MM.1S (cell line): ENCODE results near the gene CTNNAL1.

Experiments used
- DNase-seq: peaks from one replicate; pipeline ENCODE4 v3.0.0-alpha.2; 2015
- H2AFZ ChIP-seq: fragments of 300-600 bp; sonication (generic); 2 replicates; pipeline ENCODE4 v1.6.0; 2016; ENCODE audit warnings: antibody characterized with exemption, low read length
- H3F3A ChIP-seq: fragments of 300-600 bp; sonication (generic); 2 replicates; pipeline ENCODE4 v1.6.1; 2016; ENCODE audit warnings: mild to moderate bottlenecking, antibody characterized with exemption, low read length, moderate library complexity, mixed read lengths; ENCODE audit not compliant: insufficient read depth
- H3K27ac ChIP-seq: fragments of 300-600 bp; sonication (generic); 2 replicates; pipeline ENCODE4 v1.5.1; 2016; ENCODE audit warnings: mild to moderate bottlenecking, low read length
- H3K27me3 ChIP-seq: fragments of 300-600 bp; sonication (generic); replicated peaks from 2 replicates; pipeline ENCODE4 v1.6.0; 2016; ENCODE audit warnings: low read length; ENCODE audit not compliant: insufficient read depth
- H3K36me3 ChIP-seq: fragments of 300-600 bp; sonication (generic); replicated peaks from 2 replicates; pipeline ENCODE4 v1.6.1; 2016; ENCODE audit warnings: mild to moderate bottlenecking, low read length, mixed read lengths; ENCODE audit not compliant: insufficient read depth
- H3K4me1 ChIP-seq: fragments of 300-600 bp; sonication (generic); 2 replicates; pipeline ENCODE4 v1.6.1; 2016; ENCODE audit warnings: low read length, mixed read lengths
- H3K4me2 ChIP-seq: fragments of 300-600 bp; sonication (generic); 2 replicates; pipeline ENCODE4 v1.6.0; 2016; ENCODE audit warnings: low read depth, low read length
- H3K4me3 ChIP-seq: fragments of 300-600 bp; sonication (generic); 2 replicates; pipeline ENCODE4 v1.5.1; 2016; ENCODE audit warnings: low read length, mixed read lengths
- H3K79me2 ChIP-seq: fragments of 300-600 bp; sonication (generic); 2 replicates; pipeline ENCODE4 v1.6.1; 2016; ENCODE audit warnings: mixed run types, low read length, mixed read lengths
- H3K9ac ChIP-seq: fragments of 300-600 bp; sonication (generic); 2 replicates; pipeline ENCODE4 v1.6.1; 2016; ENCODE audit warnings: low read length, mixed read lengths
- H3K9me2 ChIP-seq: fragments of 300-600 bp; sonication (generic); replicated peaks from 2 replicates; pipeline ENCODE4 v1.6.1; 2016; ENCODE audit warnings: mild to moderate bottlenecking, low read length, mixed read lengths; ENCODE audit not compliant: insufficient read depth
- H3K9me3 ChIP-seq: fragments of 300-600 bp; sonication (generic); replicated peaks from 2 replicates; pipeline ENCODE4 v1.6.1; 2016; ENCODE audit warnings: mild to moderate bottlenecking, low read length, mixed read lengths; ENCODE audit not compliant: insufficient read depth
- H4K20me1 ChIP-seq: fragments of 300-600 bp; sonication (generic); 2 replicates; pipeline ENCODE4 v1.6.1; 2016; ENCODE audit warnings: mild to moderate bottlenecking, low read length, moderate library complexity, mixed read lengths; ENCODE audit not compliant: insufficient read depth
- EZH2 ChIP-seq: fragments of 300-600 bp; sonication (generic); optimal IDR thresholded peaks from 2 replicates; pipeline ENCODE3; 2017; ENCODE audit warnings: low read depth, mild to moderate bottlenecking, antibody characterized with exemption, low read length, mixed read lengths
- EZH2phosphoT487 ChIP-seq: fragments of 300-600 bp; sonication (generic); IDR thresholded peaks from 2 replicates; pipeline ENCODE4 v1.6.1; 2018; ENCODE audit warnings: antibody characterized with exemption, low read length
- TF ChIP-seq, protein P1 (sequence below): fragments of 300-600 bp; sonication (generic); IDR thresholded peaks from 2 replicates; pipeline ENCODE4 v1.5.1; 2016; ENCODE audit warnings: antibody characterized with exemption, low read length, mixed read lengths

Gene CTNNAL1

DNA sequence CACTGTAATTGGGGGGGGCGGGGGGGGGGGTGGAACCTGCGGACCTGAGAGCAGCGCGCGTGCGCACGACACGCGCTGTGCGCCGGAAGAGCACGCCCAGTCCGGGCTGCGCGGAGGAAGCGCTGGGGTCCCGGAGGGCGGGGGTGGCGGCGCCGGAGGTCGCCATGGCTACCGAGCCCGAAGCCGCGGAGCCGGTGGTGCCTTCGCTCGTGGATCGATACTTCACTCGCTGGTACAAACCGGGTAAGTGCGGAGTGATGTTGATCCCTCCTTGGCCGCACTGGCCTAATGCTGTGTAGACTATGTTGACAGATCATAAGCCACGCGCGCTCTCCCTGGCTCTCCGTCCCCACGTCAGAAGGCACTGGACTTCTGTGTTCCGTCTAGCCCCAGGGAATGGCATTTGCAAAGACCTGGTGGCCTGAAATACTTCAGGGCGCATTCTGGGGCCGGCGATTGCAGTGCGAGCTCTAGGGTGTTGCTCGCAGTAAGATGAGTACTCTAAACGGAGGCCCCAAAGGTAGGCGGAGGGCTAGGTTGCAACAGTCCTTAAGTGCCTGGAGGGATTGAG, 78.9 kb downstream of the CTNNAL1 start, which contains the start of gene ABITRAM:
Gene ABITRAM, plus strand, starts transcription at position 78 of the 571 bp plus-strand sequence. Its CDS starts 87 bp downstream, at position 165.
- TF ChIP-seq EZH2 = no peak
- TF ChIP-seq, protein P1, sequence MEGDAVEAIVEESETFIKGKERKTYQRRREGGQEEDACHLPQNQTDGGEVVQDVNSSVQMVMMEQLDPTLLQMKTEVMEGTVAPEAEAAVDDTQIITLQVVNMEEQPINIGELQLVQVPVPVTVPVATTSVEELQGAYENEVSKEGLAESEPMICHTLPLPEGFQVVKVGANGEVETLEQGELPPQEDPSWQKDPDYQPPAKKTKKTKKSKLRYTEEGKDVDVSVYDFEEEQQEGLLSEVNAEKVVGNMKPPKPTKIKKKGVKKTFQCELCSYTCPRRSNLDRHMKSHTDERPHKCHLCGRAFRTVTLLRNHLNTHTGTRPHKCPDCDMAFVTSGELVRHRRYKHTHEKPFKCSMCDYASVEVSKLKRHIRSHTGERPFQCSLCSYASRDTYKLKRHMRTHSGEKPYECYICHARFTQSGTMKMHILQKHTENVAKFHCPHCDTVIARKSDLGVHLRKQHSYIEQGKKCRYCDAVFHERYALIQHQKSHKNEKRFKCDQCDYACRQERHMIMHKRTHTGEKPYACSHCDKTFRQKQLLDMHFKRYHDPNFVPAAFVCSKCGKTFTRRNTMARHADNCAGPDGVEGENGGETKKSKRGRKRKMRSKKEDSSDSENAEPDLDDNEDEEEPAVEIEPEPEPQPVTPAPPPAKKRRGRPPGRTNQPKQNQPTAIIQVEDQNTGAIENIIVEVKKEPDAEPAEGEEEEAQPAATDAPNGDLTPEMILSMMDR = no peak
- no peak for TF ChIP-seq EZH2phosphoT487
- Histone ChIP-seq H3K27ac (peak within 1 kb of the TSS; percentile 85), H3K79me2 (peaks cover 45% of the 10 kb centered on the region), H3K27me3 (no peaks in the 10 kb centered on the region), H3F3A (peaks cover 14% of the 10 kb centered on the region), H3K4me2 (peak within 1 kb of the TSS; percentile 73), H3K4me3 (peak within 1 kb of the TSS; percentile 87), H3K9me3 (no peaks in the 10 kb centered on the region), H3K9ac (peak within 1 kb of the TSS; percentile 85), H4K20me1 (no peaks in the 10 kb centered on the region), H2AFZ (peak within 1 kb of the TSS; percentile 85), H3K36me3 (no peaks in the 10 kb centered on the region; the same call in 1 of the 2 replicates), H3K9me2 (no peaks in the 10 kb centered on the region), H3K4me1 (0 out of 2 replicates have a peak, but pooled peaks cover 11% of the 10 kb centered on the region)
- DNase-seq = peak; percentile 88

DNA sequence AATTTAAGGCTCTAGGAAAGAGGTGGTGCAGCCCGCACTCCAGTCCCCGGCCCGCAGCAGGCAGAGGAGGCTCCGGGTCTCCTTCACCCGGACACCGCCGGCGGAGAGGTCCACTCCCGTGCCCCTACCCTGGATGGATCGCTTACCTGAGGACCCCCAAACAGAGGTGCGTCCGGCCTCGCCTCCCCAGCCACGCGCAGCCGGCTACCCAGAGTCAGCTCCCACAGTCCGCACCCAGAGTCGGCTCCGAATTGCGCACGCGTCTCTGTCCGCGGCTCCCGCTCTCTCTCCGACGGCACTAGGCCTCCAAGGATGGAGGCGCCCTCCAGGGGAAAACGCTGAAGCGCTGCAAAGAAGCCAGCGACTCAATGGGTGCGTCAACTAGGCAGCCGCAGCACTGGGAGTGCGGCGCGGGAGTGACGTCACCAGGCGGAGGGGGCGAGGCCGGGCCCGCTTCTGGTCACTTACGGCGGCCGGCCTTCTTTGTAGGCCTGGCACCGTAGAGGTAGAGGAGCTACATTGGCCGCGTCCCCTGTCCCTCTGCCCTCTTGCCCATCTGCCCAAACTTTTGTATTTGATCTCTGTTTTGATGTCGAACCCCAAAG, 79.5 kb downstream of the CTNNAL1 start, which contains the start of gene ELP1:
Gene ELP1, minus strand, starts transcription at position 407 of the 605 bp plus-strand sequence. CDS start 2,978 bp downstream, outside the sequence.
- Histone ChIP-seq H3K27ac (peak within 1 kb of the TSS; percentile 85), H3K27me3 (no peaks in the 10 kb centered on the region), H3K9me2 (no peaks in the 10 kb centered on the region), H4K20me1 (no peaks in the 10 kb centered on the region), H3F3A (peaks cover 14% of the 10 kb centered on the region), H2AFZ (peak within 1 kb of the TSS; percentile 85), H3K79me2 (peaks cover 45% of the 10 kb centered on the region), H3K4me1 (0 out of 2 replicates have a peak, but pooled peaks cover 11% of the 10 kb centered on the region), H3K4me2 (peak within 1 kb of the TSS; percentile 73), H3K36me3 (no peaks in the 10 kb centered on the region; the same call in 1 of the 2 replicates), H3K9me3 (no peaks in the 10 kb centered on the region), H3K4me3 (peak within 1 kb of the TSS; percentile 87), H3K9ac (peak within 1 kb of the TSS; percentile 85)
- TF ChIP-seq, protein P1 = peak; percentile 34
- no peak for TF ChIP-seq EZH2
- DNase-seq = peak; percentile 95

DNA sequence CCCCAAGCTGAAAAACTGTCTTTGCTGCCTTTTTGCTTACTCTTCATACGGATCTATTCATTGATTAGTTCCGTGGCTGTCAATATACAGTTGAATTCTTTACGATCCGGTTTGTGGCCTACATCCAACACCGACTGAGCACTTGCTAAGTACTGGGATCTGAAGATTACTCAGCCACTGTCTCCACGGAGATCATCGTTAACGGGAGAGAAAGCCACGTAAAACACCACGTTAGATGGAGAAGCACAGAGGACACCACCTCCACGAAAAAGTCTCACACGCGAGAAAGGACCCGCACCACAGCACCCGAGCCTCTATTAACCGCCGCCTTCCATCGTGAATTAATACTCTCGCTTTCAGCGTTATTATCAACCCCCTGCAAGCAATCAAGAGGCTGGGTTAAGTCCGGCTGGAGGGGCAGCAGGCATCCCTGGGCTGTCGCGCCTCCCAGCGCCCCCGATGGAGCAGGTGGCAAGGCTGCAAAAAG, 80.0 kb downstream of the CTNNAL1 start:
- H2AFZ ChIP-seq = peak overlapping the region; percentile 83

More for the DNA sequence above, 80.0 kb downstream of the CTNNAL1 start:
- Histone ChIP-seq H3K4me2 (peak overlapping the region; percentile 73), H3K27me3 (no peaks in the 10 kb centered on the region), H3K9ac (peak overlapping the region; percentile 85), H4K20me1 (no peaks in the 10 kb centered on the region), H3K9me3 (no peaks in the 10 kb centered on the region), H3K36me3 (no peaks in the 10 kb centered on the region; the same call in 1 of the 2 replicates), H3K4me1 (0 out of 2 replicates have a peak, but pooled peaks cover 11% of the 10 kb centered on the region), H3K9me2 (no peaks in the 10 kb centered on the region), H3K79me2 (peaks cover 45% of the 10 kb centered on the region), H3K4me3 (peak overlapping the region; percentile 87), H3K27ac (peak overlapping the region; percentile 85), H3F3A (peaks cover 14% of the 10 kb centered on the region)
- TF ChIP-seq, protein P1 = no peak
- TF ChIP-seq EZH2 (no peak), EZH2phosphoT487 (no peak)
- DNase-seq = peak; percentile 12
